GM13977 (cell line): Measurements from ENCODE around the gene DOC2A.

ENCODE experiments used
- DNase-seq: peaks from one replicate; pipeline ENCODE4 v3.0.0; 2012; ENCODE audit warnings: low spot score
- in situ Hi-C: fragments of 300-500 bp; cut with MboI; formaldehyde crosslinking; loops from one replicate; pipeline ENCODE4 v1.12.0; 2022; ENCODE audit warnings: low sequenced_read_pairs, low pct_unique_long_range_greater_than_20kb, mixed read lengths, inconsistent platforms; ENCODE audit not compliant: unreplicated experiment
- TF ChIP-seq, protein P1 (sequence below): IDR thresholded peaks from 2 replicates; pipeline ENCODE4 v1.5.1; 2012; ENCODE audit warnings: mild to moderate bottlenecking, control low read depth; ENCODE audit not compliant: insufficient read depth; ENCODE audit errors: extremely low read depth, missing control alignments

Gene DOC2A

GRCh38 chr16:30032083-30032819 lies 21.4 kb upstream of the DOC2A start:
- in situ Hi-C loops, result no loop called here
- peak; percentile 83 for DNase-seq
- TF ChIP-seq, protein P1, sequence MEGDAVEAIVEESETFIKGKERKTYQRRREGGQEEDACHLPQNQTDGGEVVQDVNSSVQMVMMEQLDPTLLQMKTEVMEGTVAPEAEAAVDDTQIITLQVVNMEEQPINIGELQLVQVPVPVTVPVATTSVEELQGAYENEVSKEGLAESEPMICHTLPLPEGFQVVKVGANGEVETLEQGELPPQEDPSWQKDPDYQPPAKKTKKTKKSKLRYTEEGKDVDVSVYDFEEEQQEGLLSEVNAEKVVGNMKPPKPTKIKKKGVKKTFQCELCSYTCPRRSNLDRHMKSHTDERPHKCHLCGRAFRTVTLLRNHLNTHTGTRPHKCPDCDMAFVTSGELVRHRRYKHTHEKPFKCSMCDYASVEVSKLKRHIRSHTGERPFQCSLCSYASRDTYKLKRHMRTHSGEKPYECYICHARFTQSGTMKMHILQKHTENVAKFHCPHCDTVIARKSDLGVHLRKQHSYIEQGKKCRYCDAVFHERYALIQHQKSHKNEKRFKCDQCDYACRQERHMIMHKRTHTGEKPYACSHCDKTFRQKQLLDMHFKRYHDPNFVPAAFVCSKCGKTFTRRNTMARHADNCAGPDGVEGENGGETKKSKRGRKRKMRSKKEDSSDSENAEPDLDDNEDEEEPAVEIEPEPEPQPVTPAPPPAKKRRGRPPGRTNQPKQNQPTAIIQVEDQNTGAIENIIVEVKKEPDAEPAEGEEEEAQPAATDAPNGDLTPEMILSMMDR, result peak; percentile 86

- in situ Hi-C loops, result no loop called here
- DNase-seq, result no peak
Measured at GRCh38 chr16:30031477-30031918, 20.7 kb upstream of the DOC2A start.

GRCh38 chr16:30030841-30031413 lies 20.1 kb upstream of the DOC2A start, which contains the start of gene TLCD3B:
Gene TLCD3B, minus strand, starts transcription at chr16:30031271. Its CDS starts 744 bp downstream, at chr16:30030527.
- DNase-seq, result no peak
- TF ChIP-seq, protein P1, result no peak
- in situ Hi-C loops, result no loop called here

More at GRCh38 chr16:30031477-30031918, 20.7 kb upstream of the DOC2A start:
- TF ChIP-seq, protein P1, result no peak

DNA sequence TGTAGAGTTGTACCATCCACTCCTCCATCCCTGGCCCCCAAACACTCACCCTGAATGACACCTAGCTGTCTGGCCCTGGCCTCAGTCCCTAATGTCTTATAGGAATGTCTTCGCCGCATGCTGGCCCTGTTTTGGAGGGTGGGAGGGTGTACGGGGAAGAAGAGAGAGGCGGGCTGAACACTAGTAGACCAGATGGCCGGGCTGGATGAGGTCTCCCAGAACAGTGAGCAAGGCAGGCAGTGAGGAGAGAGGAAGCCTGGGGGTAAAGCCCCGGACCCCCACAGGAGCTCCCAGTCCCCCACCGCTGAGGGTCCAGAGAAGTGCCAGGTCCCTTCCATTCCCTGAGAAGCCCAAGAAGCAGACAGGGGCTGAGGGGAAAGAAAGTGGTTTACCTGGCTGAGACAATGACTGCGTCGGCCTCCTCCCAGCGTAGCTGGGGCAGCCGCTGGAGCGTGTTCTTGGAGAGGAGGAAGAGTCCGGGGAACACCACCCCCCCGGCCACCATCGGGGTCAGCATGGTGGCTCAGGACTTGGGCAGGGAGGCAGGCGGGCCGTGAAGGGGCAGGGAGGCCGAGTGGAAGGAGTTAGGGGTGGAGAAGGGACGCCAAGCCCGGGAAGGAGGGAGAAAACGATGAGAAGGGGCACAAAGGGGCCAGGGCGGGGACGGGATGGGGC lies 19.3 kb upstream of the DOC2A start:
- in situ Hi-C loops, result no loop called here
- no peak for DNase-seq
- TF ChIP-seq, protein P1, result no peak

GRCh38 chr16:30028438-30029076 lies 17.7 kb upstream of the DOC2A start:
- TF ChIP-seq, protein P1, result no peak
- in situ Hi-C loops, result loop anchor here (10.0 kb wide), 1 partner anchor 344 kb away; no protein-coding TSS in a partner anchor
- no peak for DNase-seq
